GM23338 (cell line): ENCODE measurements around the gene RXRA.

Experiments used
- CREB1 ChIP-seq: fragments of 250-450 bp; sonication (Bioruptor Pico); IDR thresholded peaks from 2 replicates; pipeline ENCODE4 v1.5.0; 2020; ENCODE audit warnings: low read depth, mild to moderate bottlenecking, moderate library complexity
- EZH2 ChIP-seq: fragments of 200-600 bp; sonication (generic); IDR thresholded peaks from one replicate; pipeline ENCODE4 v1.8.0; 2017; ENCODE audit warnings: antibody characterized with exemption, mild to moderate bottlenecking, low read depth; ENCODE audit not compliant: unreplicated experiment
- EZH2phosphoT487 ChIP-seq: fragments of 200-600 bp; sonication (generic); IDR thresholded peaks from one replicate; pipeline ENCODE4 v1.8.1; 2018; ENCODE audit warnings: antibody characterized with exemption; ENCODE audit not compliant: unreplicated experiment
- POLR2AphosphoS5 ChIP-seq: IDR thresholded peaks from 2 replicates; pipeline ENCODE4 v1.6.1; 2016; ENCODE audit warnings: antibody characterized with exemption, low read depth
- TF ChIP-seq, protein P1 (sequence below), 2 experiments: fragments of 200-600 bp in 1 of 2; sonication (generic) in 1 of 2; conservative IDR thresholded peaks; 2 replicates each; pipeline versions ENCODE4 v1.5.1 to v1.6.1; 2016 to 2017; ENCODE audit warnings: antibody characterized with exemption in 2 of 2, low read depth in 2 of 2, mild to moderate bottlenecking in 2 of 2, moderate library complexity in 1 of 2
- TF ChIP-seq, protein P2 (sequence below): IDR thresholded peaks from 2 replicates; pipeline ENCODE4 v1.6.1; 2016; ENCODE audit warnings: antibody characterized with exemption
- TF ChIP-seq, protein P3 (sequence below): IDR thresholded peaks from one replicate; pipeline ENCODE4 v1.6.1; 2018; ENCODE audit warnings: antibody characterized with exemption; ENCODE audit not compliant: unreplicated experiment

DNA sequence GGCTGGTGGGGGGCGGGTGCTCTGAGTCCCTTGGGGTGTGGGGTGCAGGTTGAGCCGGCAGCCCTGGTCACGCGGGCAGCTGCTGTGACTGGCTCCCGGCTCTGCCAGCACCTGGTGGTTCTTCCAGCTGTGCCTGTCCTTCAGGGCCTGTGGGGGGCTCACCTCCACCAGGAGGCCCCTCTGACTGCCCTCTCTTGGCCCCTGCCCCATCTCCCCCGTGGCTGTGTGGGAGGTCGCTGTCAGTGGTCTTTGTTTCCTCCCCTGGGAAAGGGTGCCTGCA lies 3.3 kb downstream of the RXRA start:
- TF ChIP-seq, protein P1, sequence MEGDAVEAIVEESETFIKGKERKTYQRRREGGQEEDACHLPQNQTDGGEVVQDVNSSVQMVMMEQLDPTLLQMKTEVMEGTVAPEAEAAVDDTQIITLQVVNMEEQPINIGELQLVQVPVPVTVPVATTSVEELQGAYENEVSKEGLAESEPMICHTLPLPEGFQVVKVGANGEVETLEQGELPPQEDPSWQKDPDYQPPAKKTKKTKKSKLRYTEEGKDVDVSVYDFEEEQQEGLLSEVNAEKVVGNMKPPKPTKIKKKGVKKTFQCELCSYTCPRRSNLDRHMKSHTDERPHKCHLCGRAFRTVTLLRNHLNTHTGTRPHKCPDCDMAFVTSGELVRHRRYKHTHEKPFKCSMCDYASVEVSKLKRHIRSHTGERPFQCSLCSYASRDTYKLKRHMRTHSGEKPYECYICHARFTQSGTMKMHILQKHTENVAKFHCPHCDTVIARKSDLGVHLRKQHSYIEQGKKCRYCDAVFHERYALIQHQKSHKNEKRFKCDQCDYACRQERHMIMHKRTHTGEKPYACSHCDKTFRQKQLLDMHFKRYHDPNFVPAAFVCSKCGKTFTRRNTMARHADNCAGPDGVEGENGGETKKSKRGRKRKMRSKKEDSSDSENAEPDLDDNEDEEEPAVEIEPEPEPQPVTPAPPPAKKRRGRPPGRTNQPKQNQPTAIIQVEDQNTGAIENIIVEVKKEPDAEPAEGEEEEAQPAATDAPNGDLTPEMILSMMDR (conservative IDR thresholded peaks at IDR 0.05; ENCODE audit: low read depth in 2 of 2) = no peak
- no peak for TF ChIP-seq POLR2AphosphoS5
- no peak for TF ChIP-seq EZH2
- TF ChIP-seq, protein P2, sequence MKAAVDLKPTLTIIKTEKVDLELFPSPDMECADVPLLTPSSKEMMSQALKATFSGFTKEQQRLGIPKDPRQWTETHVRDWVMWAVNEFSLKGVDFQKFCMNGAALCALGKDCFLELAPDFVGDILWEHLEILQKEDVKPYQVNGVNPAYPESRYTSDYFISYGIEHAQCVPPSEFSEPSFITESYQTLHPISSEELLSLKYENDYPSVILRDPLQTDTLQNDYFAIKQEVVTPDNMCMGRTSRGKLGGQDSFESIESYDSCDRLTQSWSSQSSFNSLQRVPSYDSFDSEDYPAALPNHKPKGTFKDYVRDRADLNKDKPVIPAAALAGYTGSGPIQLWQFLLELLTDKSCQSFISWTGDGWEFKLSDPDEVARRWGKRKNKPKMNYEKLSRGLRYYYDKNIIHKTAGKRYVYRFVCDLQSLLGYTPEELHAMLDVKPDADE = no peak
- TF ChIP-seq EZH2phosphoT487 = no peak
- TF ChIP-seq, protein P3, sequence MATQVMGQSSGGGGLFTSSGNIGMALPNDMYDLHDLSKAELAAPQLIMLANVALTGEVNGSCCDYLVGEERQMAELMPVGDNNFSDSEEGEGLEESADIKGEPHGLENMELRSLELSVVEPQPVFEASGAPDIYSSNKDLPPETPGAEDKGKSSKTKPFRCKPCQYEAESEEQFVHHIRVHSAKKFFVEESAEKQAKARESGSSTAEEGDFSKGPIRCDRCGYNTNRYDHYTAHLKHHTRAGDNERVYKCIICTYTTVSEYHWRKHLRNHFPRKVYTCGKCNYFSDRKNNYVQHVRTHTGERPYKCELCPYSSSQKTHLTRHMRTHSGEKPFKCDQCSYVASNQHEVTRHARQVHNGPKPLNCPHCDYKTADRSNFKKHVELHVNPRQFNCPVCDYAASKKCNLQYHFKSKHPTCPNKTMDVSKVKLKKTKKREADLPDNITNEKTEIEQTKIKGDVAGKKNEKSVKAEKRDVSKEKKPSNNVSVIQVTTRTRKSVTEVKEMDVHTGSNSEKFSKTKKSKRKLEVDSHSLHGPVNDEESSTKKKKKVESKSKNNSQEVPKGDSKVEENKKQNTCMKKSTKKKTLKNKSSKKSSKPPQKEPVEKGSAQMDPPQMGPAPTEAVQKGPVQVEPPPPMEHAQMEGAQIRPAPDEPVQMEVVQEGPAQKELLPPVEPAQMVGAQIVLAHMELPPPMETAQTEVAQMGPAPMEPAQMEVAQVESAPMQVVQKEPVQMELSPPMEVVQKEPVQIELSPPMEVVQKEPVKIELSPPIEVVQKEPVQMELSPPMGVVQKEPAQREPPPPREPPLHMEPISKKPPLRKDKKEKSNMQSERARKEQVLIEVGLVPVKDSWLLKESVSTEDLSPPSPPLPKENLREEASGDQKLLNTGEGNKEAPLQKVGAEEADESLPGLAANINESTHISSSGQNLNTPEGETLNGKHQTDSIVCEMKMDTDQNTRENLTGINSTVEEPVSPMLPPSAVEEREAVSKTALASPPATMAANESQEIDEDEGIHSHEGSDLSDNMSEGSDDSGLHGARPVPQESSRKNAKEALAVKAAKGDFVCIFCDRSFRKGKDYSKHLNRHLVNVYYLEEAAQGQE = no peak
- TF ChIP-seq CREB1 (CRISPR knock-in tag) = no peak
